GM18873 (cell line): ENCODE measurements around the gene ZNF761.
"Not testable (repeated sequence)": the region's sequence is repeated elsewhere in the genome, so short reads cannot be mapped to it uniquely, and the experiment has no call there.

ENCODE experiments used
- ATAC-seq: cut with Tn5 transposase; IDR thresholded peaks from one replicate; pipeline ENCODE4 v1.9.1; 2021; ENCODE audit warnings: mild to moderate bottlenecking, moderate library complexity, moderate number of reproducible peaks; ENCODE audit not compliant: unreplicated experiment, low FRiP score

The ZNF761 gene

GRCh38 chr19:53431399-53432087, at the start of gene ZNF761:
TSS of gene ZNF761 (plus strand) at chr19:53431984. CDS start at chr19:53447269, 15,285 bp downstream.
- peak; percentile 78 for ATAC-seq

GRCh38 chr19:53388168-53388567, 43.6 kb upstream of the ZNF761 start:
- no peak for ATAC-seq

- no peak for ATAC-seq
These were observed 42.9 kb upstream of the ZNF761 start for GRCh38 chr19:53388904-53389303.

- no peak for ATAC-seq
These were observed 42.2 kb upstream of the ZNF761 start for GRCh38 chr19:53389571-53389970.

- no peak for ATAC-seq
These were observed 41.8 kb upstream of the ZNF761 start for GRCh38 chr19:53389978-53390377.

GRCh38 chr19:53394522-53394973, 37.2 kb upstream of the ZNF761 start:
- ATAC-seq: no peak

- ATAC-seq: peak; percentile 72
These were observed 36.6 kb upstream of the ZNF761 start, which contains the start of gene ZNF765 for GRCh38 chr19:53394974-53395839. TSS of gene ZNF765 (plus strand) at chr19:53395149. CDS start at chr19:53398016, 2,867 bp downstream.

- ATAC-seq: not testable (repeated sequence)
These were observed 35.8 kb upstream of the ZNF761 start for GRCh38 chr19:53395840-53396524.

- no peak for ATAC-seq
These were observed 35.3 kb upstream of the ZNF761 start for GRCh38 chr19:53396525-53396868.

- ATAC-seq: not testable (repeated sequence)
These were observed 33.9 kb upstream of the ZNF761 start for GRCh38 chr19:53397918-53398317.

GRCh38 chr19:53409505-53410204, 22.1 kb upstream of the ZNF761 start:
- no peak for ATAC-seq

GRCh38 chr19:53420520-53421315, 11.1 kb upstream of the ZNF761 start:
- not testable (repeated sequence) for ATAC-seq

- ATAC-seq: no peak
These were observed 9.2 kb upstream of the ZNF761 start for GRCh38 chr19:53422551-53422950.

- ATAC-seq: not testable (repeated sequence)
These were observed 8.7 kb upstream of the ZNF761 start for GRCh38 chr19:53423074-53423473.

GRCh38 chr19:53423680-53424079, 8.1 kb upstream of the ZNF761 start:
- ATAC-seq: not testable (repeated sequence)

- no peak for ATAC-seq
These were observed 6.7 kb upstream of the ZNF761 start for GRCh38 chr19:53424968-53425597.

- ATAC-seq: no peak
These were observed 391 bp downstream of the ZNF761 start for GRCh38 chr19:53432088-53432661.

- not testable (repeated sequence) for ATAC-seq
These were observed 12.0 kb downstream of the ZNF761 start for GRCh38 chr19:53443809-53444208.

GRCh38 chr19:53447196-53447595, 15.4 kb downstream of the ZNF761 start:
- ATAC-seq: not testable (repeated sequence)
